WERI-Rb-1 (cell line): ENCODE results near the gene AHR.

Source experiments
- DNase-seq: peaks from one replicate; pipeline ENCODE4 v3.0.0-alpha.2; 2020
- H3K27ac ChIP-seq: fragments of 250-450 bp; sonication (Bioruptor Pico); 2 replicates; pipeline ENCODE4 v1.5.1; 2020; ENCODE audit warnings: mild to moderate bottlenecking, moderate library complexity
- H3K27me3 ChIP-seq: fragments of 250-450 bp; sonication (Bioruptor Pico); 2 replicates; pipeline ENCODE4 v1.5.1; 2021; ENCODE audit warnings: mild to moderate bottlenecking, low read depth, moderate library complexity; ENCODE audit not compliant: insufficient read depth, severe bottlenecking
- H3K36me3 ChIP-seq: fragments of 250-450 bp; sonication (Bioruptor Pico); 2 replicates; pipeline ENCODE4 v1.5.1; 2020; ENCODE audit warnings: mild to moderate bottlenecking, moderate library complexity
- H3K4me3 ChIP-seq: 2 replicates; pipeline ENCODE4 v1.5.1; 2011; ENCODE audit warnings: low read depth, mild to moderate bottlenecking, control low read depth, low read length
- H3K9me3 ChIP-seq: fragments of 250-450 bp; sonication (Bioruptor Pico); 2 replicates; pipeline ENCODE4 v1.5.1; 2021; ENCODE audit warnings: mild to moderate bottlenecking, moderate library complexity; ENCODE audit not compliant: severe bottlenecking
- CTCF ChIP-seq: IDR thresholded peaks from 2 replicates; pipeline ENCODE4 v1.5.1; 2011; ENCODE audit warnings: low read depth, mild to moderate bottlenecking, control low read depth, inconsistent platforms, low read length

Gene AHR

GRCh38 chr7:17319164-17320101 lies 21.0 kb downstream of the AHR start:
- no peak for TF ChIP-seq CTCF
- H3K36me3 ChIP-seq: no peaks in the 10 kb centered on the region

GRCh38 chr7:17320102-17320497 lies 21.6 kb downstream of the AHR start:
- no peak overlapping the region for H3K4me3 ChIP-seq
- TF ChIP-seq CTCF: no peak
- no peaks in the 10 kb centered on the region for H3K36me3 ChIP-seq
- no peaks in the 10 kb centered on the region for H3K27me3 ChIP-seq
- no peak for DNase-seq
- no peak overlapping the region for H3K27ac ChIP-seq
- no peaks in the 10 kb centered on the region for H3K9me3 ChIP-seq

More at GRCh38 chr7:17319164-17320101, 21.0 kb downstream of the AHR start:
- DNase-seq: no peak
- H3K4me3 ChIP-seq: no peak overlapping the region
- no peaks in the 10 kb centered on the region for H3K9me3 ChIP-seq
- H3K27me3 ChIP-seq: no peaks in the 10 kb centered on the region
- no peak overlapping the region for H3K27ac ChIP-seq

- no peaks in the 10 kb centered on the region for H3K27me3 ChIP-seq
- no peaks in the 10 kb centered on the region for H3K36me3 ChIP-seq
- no peak overlapping the region for H3K4me3 ChIP-seq
- H3K9me3 ChIP-seq: no peaks in the 10 kb centered on the region
- no peak for TF ChIP-seq CTCF
- no peak overlapping the region for H3K27ac ChIP-seq
- DNase-seq: no peak
These were observed 22.2 kb downstream of the AHR start for GRCh38 chr7:17320657-17321056.

- no peak overlapping the region for H3K4me3 ChIP-seq
- H3K9me3 ChIP-seq: no peaks in the 10 kb centered on the region
- H3K27me3 ChIP-seq: no peaks in the 10 kb centered on the region
- no peaks in the 10 kb centered on the region for H3K36me3 ChIP-seq
- no peak overlapping the region for H3K27ac ChIP-seq
- no peak for DNase-seq
- TF ChIP-seq CTCF: no peak
These were observed 26.9 kb downstream of the AHR start for GRCh38 chr7:17325364-17325763.

GRCh38 chr7:17326378-17326777 lies 27.9 kb downstream of the AHR start:
- TF ChIP-seq CTCF: no peak
- Histone ChIP-seq H3K27me3 (no peaks in the 10 kb centered on the region), H3K27ac (no peak overlapping the region), H3K36me3 (no peaks in the 10 kb centered on the region), H3K9me3 (no peaks in the 10 kb centered on the region), H3K4me3 (no peak overlapping the region)
- DNase-seq: no peak
